ENCODE results near the gene RPL7A.
"Not testable (repeated sequence)": the region's sequence is repeated elsewhere in the genome, so short reads cannot be mapped to it uniquely, and the experiment has no call there.

Gene RPL7A

GRCh38 chr9:133368249-133368881 is 20.3 kb downstream of the RPL7A start:
- no peak for DNase-seq (ENCODE audit: low spot score)

- no peak for DNase-seq (ENCODE audit: low spot score)
Observed at GRCh38 chr9:133369422-133369821, 21.4 kb downstream of the RPL7A start.

DNA sequence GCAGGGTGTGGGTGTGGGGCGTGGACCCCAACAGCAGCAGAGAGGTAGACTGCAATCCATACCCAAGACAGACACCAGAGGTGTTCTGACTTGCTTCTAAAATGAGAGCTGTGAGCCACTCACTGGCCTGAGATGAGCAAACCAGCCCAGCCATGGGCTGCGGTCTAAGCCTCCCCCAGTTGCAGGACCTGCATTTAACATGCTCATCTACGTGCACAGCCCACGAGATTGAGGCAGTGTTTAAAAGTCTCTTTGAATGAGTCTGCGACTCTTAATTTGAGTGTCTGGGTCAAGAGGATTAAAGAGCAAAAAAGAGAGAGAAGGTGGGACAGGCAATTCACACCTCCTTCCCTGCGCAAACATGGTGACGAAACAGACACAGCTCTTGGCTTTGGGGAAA is 21.9 kb downstream of the RPL7A start:
- no peak for DNase-seq (ENCODE audit: low spot score)

DNA sequence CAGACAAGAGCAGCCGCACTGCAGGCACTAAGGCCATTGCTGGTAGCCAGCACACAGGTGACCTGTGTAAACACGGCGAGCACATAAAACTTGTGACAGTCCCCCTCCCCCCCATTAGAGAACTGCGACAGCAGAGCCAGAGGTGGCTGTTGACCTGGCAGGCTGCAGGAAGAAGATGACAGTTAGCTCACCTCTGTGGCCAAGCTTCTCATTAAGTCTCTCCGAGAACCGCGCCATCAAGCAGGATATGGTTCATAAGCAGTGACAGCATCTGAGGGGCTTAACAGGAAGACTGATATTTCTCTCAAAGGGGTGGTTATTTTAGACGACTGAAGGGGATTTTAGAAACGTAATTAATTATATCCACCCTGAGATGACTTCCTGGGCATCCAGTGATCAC is 22.7 kb downstream of the RPL7A start:
- no peak for DNase-seq (ENCODE audit: low spot score)

GRCh38 chr9:133371261-133371711 is 23.3 kb downstream of the RPL7A start:
- DNase-seq (ENCODE audit: low spot score), result no peak

DNA sequence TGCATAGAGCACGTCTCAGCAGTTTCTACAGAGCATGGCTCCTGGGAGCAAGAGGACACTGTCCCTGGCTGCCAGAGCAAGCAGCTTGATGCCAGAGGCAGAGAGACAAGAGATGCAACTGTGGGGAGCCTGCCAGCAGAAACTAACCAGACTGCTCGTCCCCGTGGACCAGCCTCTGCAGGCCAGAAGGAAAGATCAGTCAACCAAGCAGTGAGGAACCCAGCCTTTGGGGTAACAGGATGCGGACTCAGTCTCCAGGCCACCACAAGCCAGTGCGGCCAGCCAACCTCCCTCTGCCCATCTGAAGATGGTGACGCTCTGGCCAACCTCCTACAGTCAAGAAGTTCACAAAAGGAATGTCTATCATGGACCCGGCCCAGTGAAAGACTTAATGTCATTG is 24.1 kb downstream of the RPL7A start:
- no peak for DNase-seq (ENCODE audit: low spot score)

DNA sequence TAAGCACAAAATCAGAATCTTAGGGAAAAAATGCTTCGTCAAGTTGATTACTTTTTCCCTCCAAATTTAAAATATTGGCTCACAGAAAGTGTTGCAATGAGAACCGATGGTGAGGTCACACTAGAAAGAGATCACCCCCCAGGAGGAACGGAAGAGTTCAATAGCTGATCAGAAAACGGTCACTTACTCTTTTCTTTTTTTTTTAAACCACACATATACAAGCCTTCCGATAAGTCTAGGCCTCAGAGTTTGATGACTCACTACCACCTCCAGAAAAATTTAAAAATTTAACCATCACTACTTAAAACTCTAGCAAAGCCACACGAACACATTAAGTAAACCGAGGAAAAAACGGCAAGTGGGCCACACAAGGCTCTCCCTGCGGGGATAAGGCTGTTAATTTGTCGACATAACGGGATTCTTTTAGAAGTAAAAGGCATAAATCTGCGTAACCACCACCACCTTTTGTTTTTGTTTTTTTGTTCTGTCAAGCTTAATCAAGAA is 26.6 kb downstream of the RPL7A start:
- peak; percentile 63 for DNase-seq (ENCODE audit: low spot score)

GRCh38 chr9:133375116-133375723 is 27.2 kb downstream of the RPL7A start:
- DNase-seq (ENCODE audit: low spot score), result peak; percentile 39

- peak; percentile 100 for DNase-seq (ENCODE audit: low spot score)
Observed at GRCh38 chr9:133375724-133376654, 28.0 kb downstream of the RPL7A start, which contains the start of the genes STKLD1 and SURF4. STKLD1 (plus strand) TSS chr9:133376366; CDS start chr9:133376474, 108 bp downstream. SURF4 (minus strand) TSS chr9:133376060; CDS start chr9:133375969, 91 bp downstream.

DNA sequence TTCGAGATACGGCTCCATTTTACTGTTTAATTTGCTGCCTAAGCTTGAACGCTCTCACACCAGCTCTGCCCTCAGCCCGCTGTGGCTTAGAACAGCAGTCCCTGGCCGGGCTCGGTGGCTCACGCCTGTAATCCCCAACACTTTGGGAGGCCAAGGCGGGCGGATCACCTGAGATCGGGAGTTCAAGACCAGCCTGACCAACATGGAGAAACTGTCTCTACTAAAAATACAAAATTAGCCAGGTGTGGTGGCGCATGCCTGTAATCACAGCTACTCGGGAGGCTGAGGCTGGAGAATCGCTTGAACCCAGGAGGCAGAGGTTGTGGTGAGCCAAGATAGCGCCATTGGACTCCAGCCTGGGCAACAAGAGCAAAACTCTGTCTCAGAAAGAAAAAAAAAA is 29.3 kb downstream of the RPL7A start:
- not testable (repeated sequence) for DNase-seq (ENCODE audit: low spot score)

DNA sequence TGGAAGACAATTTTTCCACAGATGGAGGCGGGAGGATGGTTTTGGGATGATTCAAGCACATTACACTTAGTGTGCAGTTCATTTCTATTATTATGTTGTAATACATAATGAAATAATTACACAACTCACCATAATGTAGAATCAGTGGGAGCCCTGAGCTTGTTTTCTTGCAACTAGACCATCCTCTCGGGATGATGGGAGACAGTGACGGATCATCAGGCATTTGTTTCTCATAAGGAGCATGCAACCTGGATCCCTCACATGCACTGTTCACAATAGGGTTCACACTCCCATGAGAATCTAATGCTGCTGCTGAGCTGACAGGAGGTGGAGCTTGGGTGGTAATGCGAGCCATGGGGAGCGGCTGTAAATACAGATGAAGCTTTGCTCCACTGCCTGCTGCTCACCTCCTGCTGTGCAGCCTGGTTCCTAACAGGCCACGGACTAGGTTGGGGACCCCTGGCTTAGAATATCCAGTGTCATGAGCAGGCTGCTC is 29.8 kb downstream of the RPL7A start:
- DNase-seq (ENCODE audit: low spot score), result no peak

DNA sequence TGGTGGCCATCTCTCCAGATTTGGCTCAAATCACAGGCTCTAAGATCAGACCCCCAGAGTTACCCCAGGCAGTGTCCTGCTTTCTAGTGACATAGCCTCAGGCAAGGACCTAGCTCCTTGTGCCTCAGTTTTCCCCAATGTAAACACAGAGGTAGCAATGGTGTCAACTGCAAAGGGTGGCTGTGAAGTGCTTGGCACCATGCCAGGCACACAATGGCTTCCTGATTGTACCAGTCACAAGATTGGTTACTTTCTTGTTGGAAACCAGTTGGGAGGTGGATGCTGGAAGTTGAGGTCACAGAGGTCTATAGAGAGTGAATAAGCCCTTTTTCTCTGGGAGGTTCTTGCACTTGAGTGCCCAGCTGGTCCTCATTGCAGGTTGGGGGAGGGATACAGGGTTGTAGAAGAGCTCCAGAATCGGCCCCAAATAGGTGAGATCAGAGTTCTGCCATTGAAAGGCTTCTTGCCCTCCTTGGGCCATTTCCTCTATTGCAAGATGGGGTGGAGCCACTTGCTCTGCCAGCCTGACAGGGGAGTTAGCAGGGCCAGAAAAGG is 30.5 kb downstream of the RPL7A start:
- DNase-seq (ENCODE audit: low spot score), result no peak

GRCh38 chr9:133379153-133380086 is 31.4 kb downstream of the RPL7A start:
- DNase-seq (ENCODE audit: low spot score), result no peak

GRCh38 chr9:133380734-133381133 is 32.7 kb downstream of the RPL7A start:
- DNase-seq (ENCODE audit: low spot score), result no peak

GRCh38 chr9:133382507-133383141 is 34.6 kb downstream of the RPL7A start:
- DNase-seq (ENCODE audit: low spot score), result no peak

DNA sequence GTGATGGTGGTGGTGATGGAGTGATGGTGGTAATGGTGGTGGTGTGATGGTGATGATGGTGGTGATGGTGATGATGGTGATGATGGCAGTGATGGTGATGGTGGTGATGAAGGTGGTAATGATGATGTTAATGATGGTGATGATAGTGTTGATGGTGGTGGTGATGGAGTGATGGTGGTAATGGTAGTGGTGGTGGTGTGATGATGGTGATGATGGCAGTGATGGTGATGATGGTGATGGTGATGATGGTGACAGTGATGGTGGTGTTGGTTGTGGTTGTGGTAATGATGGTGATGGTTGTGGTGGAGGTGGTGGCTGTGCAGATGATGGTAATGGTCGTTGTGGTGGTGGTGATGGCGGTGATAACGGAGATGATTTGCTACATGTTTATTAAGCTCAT is 35.4 kb downstream of the RPL7A start:
- DNase-seq (ENCODE audit: low spot score), result no peak

DNA sequence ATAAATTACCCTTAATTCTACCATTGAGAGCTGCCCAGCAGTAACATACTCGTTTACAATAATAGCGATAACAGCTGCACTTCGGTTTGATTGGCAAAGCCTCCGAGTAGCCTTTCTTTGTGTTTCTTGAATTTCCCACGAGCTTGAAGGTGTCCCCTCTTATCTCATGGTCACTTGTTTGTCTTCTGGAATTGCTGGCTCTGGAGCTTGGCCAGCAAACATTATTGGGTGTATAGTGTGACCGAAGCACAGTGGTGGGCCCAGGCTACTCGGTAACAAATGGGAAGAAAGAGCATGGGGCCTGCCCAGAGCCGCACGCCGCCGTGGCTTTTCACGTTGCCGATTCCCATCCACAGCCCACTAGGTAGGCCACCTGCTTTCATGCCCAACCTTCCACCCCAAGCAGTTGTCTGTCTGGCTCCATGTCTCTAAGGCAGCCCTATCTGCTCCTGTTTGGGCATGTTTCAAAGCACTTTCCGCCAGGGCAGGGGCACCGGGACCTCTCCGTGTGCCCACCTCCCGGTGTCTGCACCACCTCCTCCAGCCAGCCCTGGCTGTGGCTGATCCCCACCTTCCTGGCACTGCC is 36.8 kb downstream of the RPL7A start:
- DNase-seq (ENCODE audit: low spot score), result no peak

DNA sequence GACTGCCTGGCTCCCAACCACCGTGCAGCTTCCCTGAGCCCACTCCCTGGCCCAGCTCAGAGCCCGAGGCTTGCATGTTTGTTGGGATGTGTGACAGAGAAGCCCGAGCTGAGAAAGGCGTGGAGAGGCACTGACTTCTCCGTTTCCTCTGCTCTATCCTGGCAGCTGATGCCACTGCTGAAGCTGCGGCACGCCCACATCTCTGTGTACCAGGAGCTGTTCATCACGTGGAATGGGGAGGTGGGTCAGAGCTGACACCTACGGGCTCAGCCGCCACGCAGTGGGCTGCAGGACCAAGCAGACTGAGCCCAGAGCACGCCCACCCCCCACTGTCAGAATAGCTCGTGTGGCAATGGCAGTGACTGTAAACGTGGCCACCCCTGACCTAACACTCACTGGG is 37.4 kb downstream of the RPL7A start:
- no peak for DNase-seq (ENCODE audit: low spot score)

GRCh38 chr9:133386338-133386737 is 38.3 kb downstream of the RPL7A start:
- DNase-seq (ENCODE audit: low spot score), result no peak

- DNase-seq (ENCODE audit: low spot score), result no peak
Observed at GRCh38 chr9:133387680-133388079, 39.7 kb downstream of the RPL7A start.
